CD4-positive, alpha-beta T cell treated with Interleukin-6 for 4 hours (primary cell): Measurements from ENCODE around the gene PDE3A.
"Not testable (repeated sequence)": the region's sequence is repeated elsewhere in the genome, so short reads cannot be mapped to it uniquely, and the experiment has no call there.

Source experiments
- DNase-seq: peaks from one replicate; pipeline ENCODE4 v3.0.0-alpha.2; 2020; ENCODE audit warnings: mixed read lengths

PDE3A gene

GRCh38 chr12:20557096-20557495 lies 188.8 kb downstream of the PDE3A start:
- no peak for DNase-seq

GRCh38 chr12:20560935-20561334 lies 192.6 kb downstream of the PDE3A start:
- DNase-seq = no peak

- no peak for DNase-seq
Measured at GRCh38 chr12:20561871-20562270, 193.5 kb downstream of the PDE3A start.

- no peak for DNase-seq
Measured at GRCh38 chr12:20567413-20567812, 199.1 kb downstream of the PDE3A start.

- DNase-seq = no peak
Measured at GRCh38 chr12:20572451-20572850, 204.1 kb downstream of the PDE3A start.

- no peak for DNase-seq
Measured at GRCh38 chr12:20576528-20576927, 208.2 kb downstream of the PDE3A start.

- no peak for DNase-seq
Measured at GRCh38 chr12:20577054-20577453, 208.7 kb downstream of the PDE3A start.

GRCh38 chr12:20578142-20578541 lies 209.8 kb downstream of the PDE3A start:
- DNase-seq = no peak

- DNase-seq = no peak
Measured at GRCh38 chr12:20585055-20585625, 216.8 kb downstream of the PDE3A start.

- DNase-seq = no peak
Measured at GRCh38 chr12:20585913-20586312, 217.6 kb downstream of the PDE3A start.

GRCh38 chr12:20588042-20588441 lies 219.7 kb downstream of the PDE3A start:
- no peak for DNase-seq

- no peak for DNase-seq
Measured at GRCh38 chr12:20590570-20590969, 222.2 kb downstream of the PDE3A start.

- DNase-seq = no peak
Measured at GRCh38 chr12:20592556-20592955, 224.2 kb downstream of the PDE3A start.

- no peak for DNase-seq
Measured at GRCh38 chr12:20593611-20594010, 225.3 kb downstream of the PDE3A start.

- DNase-seq = no peak
Measured at GRCh38 chr12:20596061-20596460, 227.7 kb downstream of the PDE3A start.

- DNase-seq = no peak
Measured at GRCh38 chr12:20599757-20600156, 231.4 kb downstream of the PDE3A start.

- DNase-seq = no peak
Measured at GRCh38 chr12:20601668-20602280, 233.4 kb downstream of the PDE3A start.

- no peak for DNase-seq
Measured at GRCh38 chr12:20602641-20603391, 234.5 kb downstream of the PDE3A start.

GRCh38 chr12:20604408-20605067 lies 236.2 kb downstream of the PDE3A start:
- no peak for DNase-seq

GRCh38 chr12:20615020-20615419 lies 246.7 kb downstream of the PDE3A start:
- DNase-seq = not testable (repeated sequence)

- DNase-seq = no peak
Measured at GRCh38 chr12:20616093-20616492, 247.8 kb downstream of the PDE3A start.

GRCh38 chr12:20620261-20620660 lies 251.9 kb downstream of the PDE3A start:
- DNase-seq = no peak

- DNase-seq = no peak
Measured at GRCh38 chr12:20624718-20625117, 256.4 kb downstream of the PDE3A start.

GRCh38 chr12:20625531-20625930 lies 257.2 kb downstream of the PDE3A start:
- no peak for DNase-seq
